SK-N-MC (cell line): Measurements from ENCODE around the gene WNT8A.

Source experiments
- EZH2 ChIP-seq: fragments of 200-600 bp; sonication (generic); IDR thresholded peaks from one replicate; pipeline ENCODE4 v1.6.1; 2017; ENCODE audit warnings: antibody characterized with exemption
- FOXP2 ChIP-seq: optimal IDR thresholded peaks from 2 replicates; pipeline ENCODE3; 2011; ENCODE audit warnings: mild to moderate bottlenecking, moderate library complexity; ENCODE audit not compliant: insufficient read depth; ENCODE audit errors: extremely low read length, control extremely low read depth
- POLR2AphosphoS5 ChIP-seq: IDR thresholded peaks from 2 replicates; pipeline ENCODE4 v1.6.1; 2012; ENCODE audit warnings: mild to moderate bottlenecking, low read depth, low read length, borderline replicate concordance

DNA sequence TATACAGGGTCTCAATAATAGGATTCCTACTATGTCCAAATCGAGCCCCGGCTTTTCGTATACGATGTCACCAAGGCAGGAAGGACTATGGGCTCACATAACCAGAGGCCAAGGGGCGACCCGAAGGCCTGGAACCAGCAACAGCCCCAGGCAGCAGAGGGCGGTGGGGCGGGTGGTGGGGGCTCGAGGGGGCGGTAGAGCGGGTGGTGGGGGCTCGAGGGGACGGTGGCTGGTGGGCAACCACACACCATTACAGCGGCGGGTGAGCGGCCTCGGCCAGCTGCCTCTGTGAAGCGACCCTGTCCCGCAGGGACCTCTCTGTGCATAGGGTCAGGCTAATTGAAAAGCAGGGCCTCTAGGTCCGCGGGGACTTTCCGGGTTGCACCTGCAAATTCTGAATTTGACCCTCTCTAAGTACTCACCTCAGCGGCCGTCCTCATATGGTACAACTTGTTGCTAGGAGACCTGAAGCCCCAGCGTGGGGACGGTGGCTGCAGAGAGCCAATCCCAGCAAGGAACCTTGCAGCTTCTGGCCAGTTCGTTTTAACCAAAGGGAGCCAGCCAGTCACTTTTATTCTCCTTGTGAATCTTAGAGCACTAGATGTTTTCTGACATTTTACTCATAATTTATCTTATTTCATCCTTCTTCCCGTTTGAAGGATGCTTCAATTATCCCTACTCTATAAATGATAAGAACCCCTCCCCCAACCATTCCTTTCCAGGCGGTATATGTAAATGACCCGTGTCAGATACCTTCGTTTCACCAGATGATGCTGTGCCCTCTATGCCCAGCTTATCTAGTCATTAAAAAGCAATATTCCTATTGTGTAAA lies 55.3 kb downstream of the WNT8A start, which contains the start of gene NME5:
- TF ChIP-seq FOXP2 (no peak), POLR2AphosphoS5 (no peak), EZH2 (no peak)
